ENCODE measurements around the gene TOR3A. TPM values are rescaled to one million over a fixed set of nuclear protein-coding genes. Genes with fewer than 3 reads are reported as not detected.

TOR3A gene
- total and polyA plus RNA-seq, 2 donors: 19.3 to 28.0 TPM

DNA sequence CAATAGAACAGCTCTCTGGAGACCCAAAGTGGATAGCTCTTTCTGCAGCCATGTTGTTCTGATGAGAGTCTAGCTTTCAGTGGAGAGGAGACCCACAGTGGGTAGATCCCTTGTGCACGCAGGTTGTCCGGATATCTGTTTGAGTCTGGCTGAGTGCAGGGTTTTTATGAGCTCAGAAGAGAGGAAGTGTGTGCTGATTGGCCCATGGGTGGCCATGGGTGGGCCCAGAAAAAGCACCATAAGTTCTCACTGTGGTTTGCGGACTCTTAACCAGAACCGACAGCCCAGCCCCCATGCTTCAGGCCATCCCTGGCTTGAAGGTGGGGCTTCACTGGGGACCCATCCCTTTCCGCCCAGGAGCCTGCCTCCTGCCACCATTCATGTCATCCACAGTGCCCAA, 39.2 kb upstream of the TOR3A start:
- DNase-seq (ENCODE audit: low read depth in 6 of 9, low spot score in 9 of 9): no peak
- 99% methylated on average over 5 of the region's 5 CpGs for WGBS

GRCh38 chr1:179043266-179043665, 38.6 kb upstream of the TOR3A start:
- Histone ChIP-seq H3K36me3 (ENCODE audit: control insufficient read depth in 2 of 2, insufficient read depth in 2 of 2, low read length in 1 of 2) (no peaks in the 10 kb centered on the region), H3K4me1 (ENCODE audit: control insufficient read depth in 2 of 2, insufficient read depth in 2 of 2, low read length in 2 of 2) (no peaks in the 10 kb centered on the region), H3K9me3 (ENCODE audit: control insufficient read depth in 2 of 2, insufficient read depth in 1 of 2, low read length in 1 of 2) (peaks cover 2 to 13% of the 10 kb centered on the region in 2 donors), H3K4me3 (ENCODE audit: low read length in 2 of 2) (no peak overlapping the region), H3K27ac (ENCODE audit: low read depth in 1 of 2, low read length in 1 of 2) (no peak overlapping the region), H3K27me3 (ENCODE audit: control insufficient read depth in 2 of 2, insufficient read depth in 1 of 2, low read length in 1 of 2) (no peaks in the 10 kb centered on the region)
- DNase-seq (ENCODE audit: low read depth in 6 of 9, low spot score in 9 of 9): no peak
- 93% methylated on average over 4 of the region's 4 CpGs for WGBS

More for the DNA sequence above, 39.2 kb upstream of the TOR3A start:
- peaks cover 2 to 13% of the 10 kb centered on the region in 2 donors for H3K9me3 ChIP-seq (ENCODE audit: control insufficient read depth in 2 of 2, insufficient read depth in 1 of 2, low read length in 1 of 2)
- H3K36me3 ChIP-seq (ENCODE audit: control insufficient read depth in 2 of 2, insufficient read depth in 2 of 2, low read length in 1 of 2): no peaks in the 10 kb centered on the region
- no peak overlapping the region for H3K27ac ChIP-seq (ENCODE audit: low read depth in 1 of 2, low read length in 1 of 2)
- no peak overlapping the region for H3K4me3 ChIP-seq (ENCODE audit: low read length in 2 of 2)
- no peaks in the 10 kb centered on the region for H3K4me1 ChIP-seq (ENCODE audit: control insufficient read depth in 2 of 2, insufficient read depth in 2 of 2, low read length in 2 of 2)
- H3K27me3 ChIP-seq (ENCODE audit: control insufficient read depth in 2 of 2, insufficient read depth in 1 of 2, low read length in 1 of 2): no peaks in the 10 kb centered on the region

GRCh38 chr1:179043907-179044306, 38.0 kb upstream of the TOR3A start:
- H3K9me3 ChIP-seq (ENCODE audit: control insufficient read depth in 2 of 2, insufficient read depth in 1 of 2, low read length in 1 of 2): peaks cover 2 to 13% of the 10 kb centered on the region in 2 donors
- WGBS: 99% methylated on average over 5 of the region's 5 CpGs
- no peaks in the 10 kb centered on the region for H3K4me1 ChIP-seq (ENCODE audit: control insufficient read depth in 2 of 2, insufficient read depth in 2 of 2, low read length in 2 of 2)
- DNase-seq (ENCODE audit: low read depth in 6 of 9, low spot score in 9 of 9): no peak
- no peaks in the 10 kb centered on the region for H3K36me3 ChIP-seq (ENCODE audit: control insufficient read depth in 2 of 2, insufficient read depth in 2 of 2, low read length in 1 of 2)
- no peak overlapping the region for H3K4me3 ChIP-seq (ENCODE audit: low read length in 2 of 2)
- H3K27ac ChIP-seq (ENCODE audit: low read depth in 1 of 2, low read length in 1 of 2): no peak overlapping the region
- H3K27me3 ChIP-seq (ENCODE audit: control insufficient read depth in 2 of 2, insufficient read depth in 1 of 2, low read length in 1 of 2): no peaks in the 10 kb centered on the region

GRCh38 chr1:179046808-179047635, 34.8 kb upstream of the TOR3A start:
- WGBS: 98% methylated on average over 14 of the region's 14 CpGs
- Histone ChIP-seq H3K4me1 (ENCODE audit: control insufficient read depth in 2 of 2, insufficient read depth in 2 of 2, low read length in 2 of 2) (no peaks in the 10 kb centered on the region), H3K27me3 (ENCODE audit: control insufficient read depth in 2 of 2, insufficient read depth in 1 of 2, low read length in 1 of 2) (no peaks in the 10 kb centered on the region), H3K9me3 (ENCODE audit: control insufficient read depth in 2 of 2, insufficient read depth in 1 of 2, low read length in 1 of 2) (peaks cover 1 to 11% of the 10 kb centered on the region in 2 donors), H3K4me3 (ENCODE audit: low read length in 2 of 2) (no peak overlapping the region), H3K36me3 (ENCODE audit: control insufficient read depth in 2 of 2, insufficient read depth in 2 of 2, low read length in 1 of 2) (peaks cover 0 to 4% of the 10 kb centered on the region in 2 donors), H3K27ac (ENCODE audit: low read depth in 1 of 2, low read length in 1 of 2) (no peak overlapping the region)
- DNase-seq (ENCODE audit: low read depth in 6 of 9, low spot score in 9 of 9): no peak

GRCh38 chr1:179047636-179047997, 34.3 kb upstream of the TOR3A start:
- H3K4me1 ChIP-seq (ENCODE audit: control insufficient read depth in 2 of 2, insufficient read depth in 2 of 2, low read length in 2 of 2): no peaks in the 10 kb centered on the region

GRCh38 chr1:179048339-179049124, 33.3 kb upstream of the TOR3A start:
- Histone ChIP-seq H3K36me3 (ENCODE audit: control insufficient read depth in 2 of 2, insufficient read depth in 2 of 2, low read length in 1 of 2) (peaks cover 0 to 4% of the 10 kb centered on the region in 2 donors), H3K27me3 (ENCODE audit: control insufficient read depth in 2 of 2, insufficient read depth in 1 of 2, low read length in 1 of 2) (no peaks in the 10 kb centered on the region), H3K4me1 (ENCODE audit: control insufficient read depth in 2 of 2, insufficient read depth in 2 of 2, low read length in 2 of 2) (no peaks in the 10 kb centered on the region), H3K9me3 (ENCODE audit: control insufficient read depth in 2 of 2, insufficient read depth in 1 of 2, low read length in 1 of 2) (no peaks in the 10 kb centered on the region), H3K27ac (ENCODE audit: low read depth in 1 of 2, low read length in 1 of 2) (no peak overlapping the region), H3K4me3 (ENCODE audit: low read length in 2 of 2) (no peak overlapping the region)
- 97% methylated on average over 1 of the region's 1 CpG for WGBS
- no peak for DNase-seq (ENCODE audit: low read depth in 6 of 9, low spot score in 9 of 9)

More at GRCh38 chr1:179047636-179047997, 34.3 kb upstream of the TOR3A start:
- Histone ChIP-seq H3K9me3 (ENCODE audit: control insufficient read depth in 2 of 2, insufficient read depth in 1 of 2, low read length in 1 of 2) (peaks cover 0 to 6% of the 10 kb centered on the region in 2 donors), H3K27ac (ENCODE audit: low read depth in 1 of 2, low read length in 1 of 2) (no peak overlapping the region), H3K4me3 (ENCODE audit: low read length in 2 of 2) (no peak overlapping the region), H3K27me3 (ENCODE audit: control insufficient read depth in 2 of 2, insufficient read depth in 1 of 2, low read length in 1 of 2) (no peaks in the 10 kb centered on the region), H3K36me3 (ENCODE audit: control insufficient read depth in 2 of 2, insufficient read depth in 2 of 2, low read length in 1 of 2) (peaks cover 0 to 4% of the 10 kb centered on the region in 2 donors)
- no peak for DNase-seq (ENCODE audit: low read depth in 6 of 9, low spot score in 9 of 9)

GRCh38 chr1:179052776-179053175, 29.1 kb upstream of the TOR3A start:
- no peak overlapping the region for H3K27ac ChIP-seq (ENCODE audit: low read depth in 1 of 2, low read length in 1 of 2)
- no peak for DNase-seq (ENCODE audit: low read depth in 6 of 9, low spot score in 9 of 9)
- peaks cover 4 to 10% of the 10 kb centered on the region in 2 donors for H3K36me3 ChIP-seq (ENCODE audit: control insufficient read depth in 2 of 2, insufficient read depth in 2 of 2, low read length in 1 of 2)
- H3K27me3 ChIP-seq (ENCODE audit: control insufficient read depth in 2 of 2, insufficient read depth in 1 of 2, low read length in 1 of 2): no peaks in the 10 kb centered on the region
- WGBS: 98% methylated on average over 2 of the region's 2 CpGs
- H3K4me1 ChIP-seq (ENCODE audit: control insufficient read depth in 2 of 2, insufficient read depth in 2 of 2, low read length in 2 of 2): no peaks in the 10 kb centered on the region
- H3K9me3 ChIP-seq (ENCODE audit: control insufficient read depth in 2 of 2, insufficient read depth in 1 of 2, low read length in 1 of 2): peaks cover 0 to 2% of the 10 kb centered on the region in 2 donors
- no peak overlapping the region for H3K4me3 ChIP-seq (ENCODE audit: low read length in 2 of 2)

DNA sequence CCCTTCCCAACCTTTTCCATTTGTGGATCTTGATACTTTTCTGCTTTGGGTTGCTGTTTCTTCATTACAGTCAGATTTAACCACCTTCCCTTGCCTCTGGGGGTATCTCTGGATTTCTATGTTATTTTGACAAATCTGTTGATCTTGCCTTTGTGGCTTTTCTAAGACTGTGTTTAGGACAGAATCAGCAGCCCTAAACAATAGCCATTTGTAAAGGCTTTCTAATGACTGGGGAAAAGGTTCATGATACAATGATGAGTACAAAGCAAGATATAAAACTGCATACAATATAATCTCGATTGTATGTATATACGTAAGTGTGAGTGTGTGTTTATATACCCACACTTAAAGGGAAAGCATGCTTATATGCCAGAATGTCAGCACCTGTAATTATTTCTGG, 28.4 kb upstream of the TOR3A start:
- Histone ChIP-seq H3K4me1 (ENCODE audit: control insufficient read depth in 2 of 2, insufficient read depth in 2 of 2, low read length in 2 of 2) (no peaks in the 10 kb centered on the region), H3K27ac (ENCODE audit: low read depth in 1 of 2, low read length in 1 of 2) (no peak overlapping the region), H3K27me3 (ENCODE audit: control insufficient read depth in 2 of 2, insufficient read depth in 1 of 2, low read length in 1 of 2) (no peaks in the 10 kb centered on the region), H3K36me3 (ENCODE audit: control insufficient read depth in 2 of 2, insufficient read depth in 2 of 2, low read length in 1 of 2) (peaks cover 4 to 10% of the 10 kb centered on the region in 2 donors), H3K9me3 (ENCODE audit: control insufficient read depth in 2 of 2, insufficient read depth in 1 of 2, low read length in 1 of 2) (peaks cover 0 to 2% of the 10 kb centered on the region in 2 donors), H3K4me3 (ENCODE audit: low read length in 2 of 2) (no peak overlapping the region)
- no peak for DNase-seq (ENCODE audit: low read depth in 6 of 9, low spot score in 9 of 9)
- WGBS: 98% methylated on average over 2 of the region's 2 CpGs

- Histone ChIP-seq H3K27me3 (ENCODE audit: control insufficient read depth in 2 of 2, insufficient read depth in 1 of 2, low read length in 1 of 2) (no peaks in the 10 kb centered on the region), H3K27ac (ENCODE audit: low read depth in 1 of 2, low read length in 1 of 2) (no peak overlapping the region), H3K9me3 (ENCODE audit: control insufficient read depth in 2 of 2, insufficient read depth in 1 of 2, low read length in 1 of 2) (peaks cover 0 to 2% of the 10 kb centered on the region in 2 donors), H3K4me1 (ENCODE audit: control insufficient read depth in 2 of 2, insufficient read depth in 2 of 2, low read length in 2 of 2) (no peaks in the 10 kb centered on the region), H3K36me3 (ENCODE audit: control insufficient read depth in 2 of 2, insufficient read depth in 2 of 2, low read length in 1 of 2) (peaks cover 0 to 13% of the 10 kb centered on the region in 2 donors), H3K4me3 (ENCODE audit: low read length in 2 of 2) (no peak overlapping the region)
- no peak for DNase-seq (ENCODE audit: low read depth in 6 of 9, low spot score in 9 of 9)
- WGBS: 97% methylated on average over 2 of the region's 2 CpGs
These were observed 25.9 kb upstream of the TOR3A start for GRCh38 chr1:179055937-179056336.

Data from thymus (tissue), 11 donors.